Natural killer cell treated with Interleukin-12 subunit alpha and Interleukin-12 subunit beta and Interleukin-15 and Interleukin-18, amount 100 ng/mL, for 72 hours (primary cell): ENCODE measurements around the gene SRPK2. TPM values are rescaled to one million over a fixed set of nuclear protein-coding genes. Genes with fewer than 3 reads are reported as not detected.
A peak's percentile ranks its signal among the peaks of the same experiment; 100 is the strongest.
"Not testable (repeated sequence)": the region's sequence is repeated elsewhere in the genome, so short reads cannot be mapped to it uniquely, and the experiment has no call there.

ENCODE experiments used
- ATAC-seq, 2 donors: fragments of 150-1000 bp; cut with Tn5 transposase in 1 of 2; sonication (Bioruptor Pico), chemical (Tn5 transposase) in 1 of 2; 2 replicates each; pipeline ENCODE4 v1.10.0; 2021
- DNase-seq: peaks from one replicate; pipeline ENCODE4 v3.0.0; 2022; ENCODE audit warnings: low spot score
- H3K27ac Mint-ChIP-seq, 2 donors: 1 replicate in 1 of 2; 2 replicates in 1 of 2; pipeline ENCODE4 v1.8.0; 2022; ENCODE audit warnings: mixed read lengths in 2 of 2, mild to moderate bottlenecking in 1 of 2, moderate library complexity in 1 of 2
- H3K27me3 Mint-ChIP-seq, 2 donors: 1 replicate in 1 of 2; 2 replicates in 1 of 2; pipeline ENCODE4 v1.8.0; 2022; ENCODE audit warnings: mixed read lengths in 2 of 2
- H3K36me3 Mint-ChIP-seq: one replicate; pipeline ENCODE4 v1.8.0; 2022; ENCODE audit warnings: mixed read lengths
- H3K4me1 Mint-ChIP-seq, 2 donors: 1 replicate in 1 of 2; 2 replicates in 1 of 2; pipeline ENCODE4 v1.8.0; 2022; ENCODE audit warnings: low read depth in 2 of 2, mixed read lengths in 2 of 2, mild to moderate bottlenecking in 1 of 2
- H3K4me3 Mint-ChIP-seq: one replicate; pipeline ENCODE4 v1.8.0; 2022; ENCODE audit warnings: mixed read lengths
- H3K9me3 Mint-ChIP-seq: 2 replicates; pipeline ENCODE4 v1.8.0; 2022; ENCODE audit warnings: mixed read lengths
- total RNA-seq, 2 donors: library from RNA; stranded (reverse); gene quantifications; one replicate each; pipeline ENCODE4 v1.2.3, GENCODE V29; 2022

SRPK2 gene
- total RNA-seq, 2 donors from 2014 or later, result 39.1 to 47.3 TPM

DNA sequence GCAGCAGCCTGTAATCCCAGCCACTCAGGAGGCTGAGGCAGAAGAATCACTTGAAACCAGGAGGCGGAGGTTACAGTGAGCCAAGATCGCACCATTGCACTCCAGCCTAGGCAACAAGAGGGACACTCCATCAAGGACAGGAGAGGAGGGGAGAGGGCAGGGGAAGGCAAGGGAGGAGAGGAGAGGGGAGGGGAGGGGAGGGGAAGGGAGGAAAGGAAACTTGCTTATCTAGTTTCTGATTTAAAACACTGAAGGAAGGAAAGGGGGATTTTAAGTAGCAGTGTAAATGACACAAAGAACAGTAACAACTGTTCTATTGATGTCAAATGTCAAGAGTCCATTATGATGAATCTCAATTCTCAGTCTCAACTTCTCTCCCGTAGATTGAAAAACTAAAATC, 43.7 kb downstream of the SRPK2 start:
- DNase-seq (no peak), ATAC-seq (no peak)
- no peaks in the 10 kb centered on the region for H3K9me3 Mint-ChIP-seq
- H3K27ac Mint-ChIP-seq, result peak overlapping the region in 1 of 2 donors; percentile 15
- no peaks in the 10 kb centered on the region for H3K36me3 Mint-ChIP-seq
- H3K4me1 Mint-ChIP-seq, result peaks cover 26 to 35% of the 10 kb centered on the region in 2 donors
- no peak overlapping the region for H3K4me3 Mint-ChIP-seq
- H3K27me3 Mint-ChIP-seq, result no peaks in the 10 kb centered on the region

DNA sequence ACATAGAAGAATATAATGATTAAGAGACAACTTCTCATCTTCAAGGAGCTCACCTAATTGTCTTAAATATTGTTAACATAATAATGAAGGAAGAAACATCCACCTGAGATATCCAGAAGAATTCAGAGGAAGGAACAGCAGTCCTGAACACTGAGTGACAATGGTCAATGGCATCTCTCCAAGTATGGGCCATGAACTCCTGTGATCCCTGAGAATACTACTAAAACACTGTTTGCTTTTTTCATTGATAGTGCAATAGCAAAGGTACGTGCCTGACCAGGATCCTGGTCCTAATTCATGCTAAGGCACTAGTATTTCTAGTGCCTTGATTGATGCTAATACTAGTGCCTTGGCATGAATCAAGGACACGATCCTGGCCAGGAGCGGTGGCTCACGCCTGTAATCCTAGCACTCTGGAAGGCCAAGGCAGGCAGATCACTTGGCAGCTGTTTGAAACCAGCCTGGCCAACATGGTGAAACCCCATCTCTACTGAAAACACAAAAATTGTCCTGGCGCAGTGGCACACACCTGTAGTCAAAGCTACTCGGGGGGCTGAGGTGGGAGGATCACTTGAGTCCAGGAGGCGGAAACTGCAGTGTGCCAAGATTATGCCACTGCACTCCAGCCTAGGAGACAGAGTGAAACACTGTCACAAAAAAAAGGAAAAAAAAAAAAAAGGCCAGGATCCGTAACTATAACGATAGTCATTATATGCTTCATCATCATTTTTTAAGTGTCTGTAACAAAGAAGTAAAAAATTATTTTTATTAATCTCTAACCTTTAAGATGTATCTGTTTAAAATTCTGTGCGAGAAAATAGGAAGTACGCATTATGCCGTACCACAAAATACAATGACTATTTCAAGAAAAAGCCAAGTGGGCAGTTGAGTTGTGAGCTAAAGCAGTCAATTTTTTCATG, 49.1 kb downstream of the SRPK2 start:
- Mint-ChIP-seq H3K36me3 (no peaks in the 10 kb centered on the region), H3K4me3 (no peak overlapping the region), H3K27ac (peak overlapping the region in 1 of 2 donors; percentile 61), H3K9me3 (no peaks in the 10 kb centered on the region), H3K4me1 (peaks cover 16 to 18% of the 10 kb centered on the region in 2 donors), H3K27me3 (no peaks in the 10 kb centered on the region)
- ATAC-seq (no peak), DNase-seq (no peak)

DNA sequence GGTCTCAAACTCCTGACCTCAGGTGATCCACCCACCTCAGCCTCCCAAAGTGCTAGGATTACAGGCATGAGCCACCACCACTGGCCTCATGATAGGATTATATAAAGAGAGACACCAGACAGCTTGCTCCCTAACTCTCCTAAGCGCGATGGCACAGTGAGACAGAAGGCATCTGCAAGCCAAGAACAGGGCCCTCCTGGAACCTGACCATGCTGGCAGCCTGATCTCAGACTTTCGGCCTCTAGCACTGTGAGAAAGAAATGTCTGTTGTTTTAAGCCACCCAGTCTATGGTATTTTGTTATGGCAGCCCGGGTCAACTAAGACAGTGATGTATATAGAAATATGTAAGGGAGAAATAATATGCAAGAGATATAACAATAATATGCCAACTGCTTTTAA, 51.2 kb downstream of the SRPK2 start:
- Mint-ChIP-seq H3K4me3 (no peak overlapping the region), H3K9me3 (no peaks in the 10 kb centered on the region), H3K27ac (no peak overlapping the region), H3K27me3 (no peaks in the 10 kb centered on the region), H3K4me1 (peaks cover 6 to 13% of the 10 kb centered on the region in 2 donors), H3K36me3 (no peaks in the 10 kb centered on the region)
- ATAC-seq (no peak), DNase-seq (no peak)

DNA sequence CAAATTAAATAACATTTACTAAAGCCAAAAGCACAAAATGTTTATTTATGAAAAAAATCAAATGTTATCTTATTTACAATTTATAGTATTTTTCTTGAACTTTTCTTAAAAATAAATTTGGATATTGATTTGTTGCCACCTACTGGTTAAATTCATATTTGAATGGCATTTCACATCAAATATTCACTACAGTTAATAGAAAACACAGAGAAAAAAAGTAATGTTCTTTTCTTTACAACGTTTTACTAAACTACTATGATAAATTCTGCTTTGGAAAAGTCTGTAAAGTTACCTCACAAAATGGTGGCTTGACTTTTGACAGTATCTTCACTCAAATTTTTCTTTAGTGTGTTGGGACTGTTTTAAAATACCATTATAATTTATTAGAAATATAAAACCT, 52.7 kb downstream of the SRPK2 start:
- H3K4me1 Mint-ChIP-seq, result peaks cover 17 to 23% of the 10 kb centered on the region in 2 donors
- ATAC-seq, result no peak
- H3K36me3 Mint-ChIP-seq, result no peaks in the 10 kb centered on the region
- H3K27ac Mint-ChIP-seq, result no peak overlapping the region
- no peak for DNase-seq
- H3K4me3 Mint-ChIP-seq, result no peak overlapping the region
- H3K27me3 Mint-ChIP-seq, result no peaks in the 10 kb centered on the region
- no peaks in the 10 kb centered on the region for H3K9me3 Mint-ChIP-seq

DNA sequence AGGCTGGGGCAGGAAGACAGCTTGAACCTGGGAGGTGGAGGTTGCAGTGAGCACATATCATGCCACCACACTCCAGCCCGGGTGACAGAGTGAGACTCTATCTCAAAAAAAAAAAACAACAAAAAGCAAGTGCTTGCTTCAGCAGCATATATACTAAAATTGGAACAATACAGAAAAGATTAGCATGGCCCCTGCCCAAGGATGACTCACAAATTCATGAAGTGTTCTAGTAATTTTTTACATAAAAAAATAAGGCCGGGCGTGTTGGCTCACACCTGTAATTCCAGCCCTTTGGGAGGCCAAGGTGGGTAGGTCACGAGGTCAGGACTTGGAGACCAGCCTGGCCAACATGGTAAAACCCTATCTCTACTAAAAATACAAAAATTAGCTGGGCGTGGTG, 56.1 kb downstream of the SRPK2 start:
- H3K36me3 Mint-ChIP-seq, H3K27me3 Mint-ChIP-seq, DNase-seq, H3K9me3 Mint-ChIP-seq, ATAC-seq, H3K4me3 Mint-ChIP-seq: not testable (repeated sequence)
- Mint-ChIP-seq H3K27ac (peak overlapping the region; percentile 2 to 34), H3K4me1 (peaks cover 24 to 25% of the 10 kb centered on the region in 2 donors)

DNA sequence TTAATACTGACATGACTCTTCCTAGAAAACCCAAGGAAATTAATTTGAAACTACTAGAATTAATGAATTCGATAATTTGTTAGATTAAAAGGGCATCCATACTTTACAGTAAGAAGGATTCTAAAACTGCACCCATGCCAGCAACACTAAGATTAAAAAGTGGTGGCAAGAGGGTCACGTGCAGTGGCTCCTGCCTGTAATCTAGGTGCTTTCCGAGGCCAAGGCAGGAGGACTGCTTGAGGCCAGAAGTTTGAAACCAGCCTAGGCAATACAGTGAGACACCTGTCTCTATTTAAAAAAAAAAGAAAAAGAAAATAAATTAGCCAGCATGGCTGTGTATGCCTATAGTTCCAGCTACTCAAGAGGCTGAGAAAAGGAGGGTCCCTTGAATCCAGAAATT, 58.2 kb downstream of the SRPK2 start:
- H3K4me1 Mint-ChIP-seq, result peaks cover 33 to 40% of the 10 kb centered on the region in 2 donors
- ATAC-seq, result no peak
- no peak for DNase-seq
- H3K9me3 Mint-ChIP-seq, result no peaks in the 10 kb centered on the region
- H3K4me3 Mint-ChIP-seq, result no peak overlapping the region
- peak overlapping the region in 1 of 2 donors; percentile 48 for H3K27ac Mint-ChIP-seq
- H3K36me3 Mint-ChIP-seq, result no peaks in the 10 kb centered on the region
- H3K27me3 Mint-ChIP-seq, result no peaks in the 10 kb centered on the region

DNA sequence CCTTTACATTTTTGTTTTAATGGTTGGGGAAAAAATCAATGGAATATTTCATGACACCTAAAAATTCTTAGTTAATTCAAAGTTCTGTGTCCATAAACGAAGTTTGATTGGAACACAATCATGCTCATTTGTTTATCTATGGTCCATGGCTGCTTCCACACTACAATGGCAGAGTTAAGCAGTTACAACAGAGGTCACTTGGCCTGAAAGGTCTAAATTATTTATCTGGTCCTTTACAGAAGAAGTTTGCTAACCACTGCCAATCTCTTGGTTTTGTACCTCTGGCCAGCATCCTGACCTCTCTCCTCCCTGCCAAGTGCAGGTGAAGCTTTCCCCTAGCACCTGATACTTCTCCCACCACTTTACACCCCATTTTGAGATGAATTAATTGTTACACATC, 61.5 kb downstream of the SRPK2 start:
- no peak overlapping the region for H3K27ac Mint-ChIP-seq
- DNase-seq, result no peak
- no peaks in the 10 kb centered on the region for H3K9me3 Mint-ChIP-seq
- no peak overlapping the region for H3K4me3 Mint-ChIP-seq
- H3K4me1 Mint-ChIP-seq, result peaks cover 38 to 41% of the 10 kb centered on the region in 2 donors
- no peaks in the 10 kb centered on the region for H3K36me3 Mint-ChIP-seq
- no peak for ATAC-seq
- no peaks in the 10 kb centered on the region for H3K27me3 Mint-ChIP-seq

DNA sequence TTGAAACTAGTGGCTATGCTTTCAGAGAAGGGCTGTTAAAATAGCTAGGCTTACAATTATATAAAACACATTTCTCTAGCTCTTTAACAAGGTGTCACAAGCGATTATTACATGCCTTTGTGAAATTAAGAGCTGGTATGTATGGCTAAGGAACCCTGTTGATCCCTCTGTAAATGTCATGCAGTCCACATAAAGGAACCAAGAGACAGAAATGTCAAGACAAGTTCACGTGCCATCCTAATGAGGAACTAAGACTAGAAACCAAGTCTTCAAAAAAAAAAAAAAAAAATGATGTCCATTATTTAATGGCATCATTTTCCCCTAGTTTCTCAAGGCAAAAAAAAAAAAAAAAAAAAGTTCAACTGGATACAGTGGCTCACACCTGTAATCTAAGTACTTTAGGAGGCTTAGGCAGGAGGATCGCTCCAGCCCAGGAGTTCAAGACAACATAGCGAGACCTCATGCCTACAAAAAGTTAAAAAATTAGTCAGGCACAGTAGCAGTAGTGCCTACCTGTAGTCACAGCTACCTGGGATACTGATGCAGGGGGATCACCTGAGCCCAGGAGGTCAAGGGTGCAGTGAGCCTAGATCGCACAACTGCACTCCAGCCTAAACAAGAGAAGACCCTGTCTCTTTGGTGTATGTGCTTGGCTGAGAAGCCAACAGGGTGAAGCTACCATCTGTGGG, 63.4 kb downstream of the SRPK2 start:
- no peaks in the 10 kb centered on the region for H3K9me3 Mint-ChIP-seq
- ATAC-seq, result no peak
- no peaks in the 10 kb centered on the region for H3K27me3 Mint-ChIP-seq
- no peak overlapping the region for H3K4me3 Mint-ChIP-seq
- no peak for DNase-seq
- H3K4me1 Mint-ChIP-seq, result peaks cover 37 to 42% of the 10 kb centered on the region in 2 donors
- H3K36me3 Mint-ChIP-seq, result no peaks in the 10 kb centered on the region
- no peak overlapping the region for H3K27ac Mint-ChIP-seq

DNA sequence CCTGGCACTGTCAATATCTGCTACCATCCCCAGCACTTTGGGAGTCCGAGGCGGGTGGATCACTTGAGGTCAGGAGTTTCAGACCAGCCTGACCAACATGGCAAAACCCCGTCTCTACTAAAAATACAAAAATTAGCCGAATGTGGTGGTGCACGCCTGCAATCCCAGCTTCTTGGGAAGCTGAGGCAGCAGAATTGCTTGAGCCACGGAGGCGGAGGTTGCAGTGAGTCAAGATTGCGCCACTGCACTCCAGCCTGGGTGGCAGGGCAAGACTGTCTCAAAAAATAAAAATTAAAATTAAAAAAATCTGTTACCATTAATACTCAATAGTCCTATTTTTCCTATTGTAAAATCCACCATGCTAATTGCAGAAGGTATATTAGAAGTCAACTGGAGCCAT, 64.1 kb downstream of the SRPK2 start:
- H3K9me3 Mint-ChIP-seq, H3K36me3 Mint-ChIP-seq, ATAC-seq, DNase-seq, H3K4me3 Mint-ChIP-seq, H3K27ac Mint-ChIP-seq, H3K27me3 Mint-ChIP-seq: not testable (repeated sequence)
- H3K4me1 Mint-ChIP-seq, result peaks cover 43 to 48% of the 10 kb centered on the region in 2 donors

DNA sequence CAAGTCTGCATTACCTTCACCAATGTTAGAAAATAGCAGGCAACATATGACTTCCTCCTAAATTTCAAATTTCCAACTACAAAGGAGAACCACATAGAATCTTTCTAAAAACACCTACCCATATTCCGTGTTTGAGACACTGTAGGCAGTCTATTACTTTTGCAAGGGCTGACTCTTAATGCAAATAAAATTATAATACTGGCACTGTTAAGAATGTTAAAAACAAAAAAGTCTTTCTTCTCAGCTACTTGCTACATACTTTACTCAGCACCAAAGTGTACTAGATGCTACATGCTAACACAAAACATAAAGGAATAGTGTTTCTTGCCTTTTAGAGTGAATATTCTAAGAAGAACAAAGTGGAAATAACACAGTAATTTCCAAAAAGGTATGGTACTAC, 65.4 kb downstream of the SRPK2 start:
- H3K9me3 Mint-ChIP-seq, result no peaks in the 10 kb centered on the region
- H3K4me3 Mint-ChIP-seq, result no peak overlapping the region
- ATAC-seq (no peak), DNase-seq (no peak)
- peaks cover 40 to 46% of the 10 kb centered on the region in 2 donors for H3K4me1 Mint-ChIP-seq
- no peaks in the 10 kb centered on the region for H3K27me3 Mint-ChIP-seq
- H3K27ac Mint-ChIP-seq, result no peak overlapping the region
- no peaks in the 10 kb centered on the region for H3K36me3 Mint-ChIP-seq

DNA sequence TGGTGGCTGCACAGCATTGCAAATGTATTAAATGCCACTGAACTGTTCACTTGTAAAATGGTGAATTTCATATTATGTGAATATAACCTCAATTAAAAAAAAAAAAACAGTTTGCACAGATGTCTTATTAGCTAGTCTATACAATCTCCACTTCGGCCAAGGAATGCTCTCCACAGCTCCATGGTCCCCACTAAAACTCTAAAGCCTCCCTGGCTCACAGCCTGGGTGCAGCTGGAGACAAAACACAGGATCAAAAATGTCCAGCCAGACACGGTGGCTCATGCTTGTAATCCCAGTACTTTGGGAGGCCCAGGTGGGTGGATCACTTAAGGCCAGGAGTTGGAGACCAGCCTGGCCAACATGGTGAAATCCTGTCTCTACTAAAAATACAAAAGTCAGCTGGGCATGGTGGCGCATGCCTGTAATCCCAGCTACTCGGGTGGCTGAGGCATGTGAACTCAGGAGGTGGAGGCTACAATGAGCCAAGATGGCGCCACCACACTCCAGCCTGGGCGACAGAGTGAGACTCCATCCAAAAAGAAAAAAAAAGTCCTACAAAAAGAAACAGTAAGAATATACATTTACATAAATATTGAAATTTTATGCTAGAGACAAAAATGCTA, 66.0 kb downstream of the SRPK2 start:
- DNase-seq, result no peak
- Mint-ChIP-seq H3K27me3 (no peaks in the 10 kb centered on the region), H3K4me1 (peaks cover 40 to 46% of the 10 kb centered on the region in 2 donors), H3K9me3 (no peaks in the 10 kb centered on the region), H3K36me3 (no peaks in the 10 kb centered on the region), H3K4me3 (no peak overlapping the region), H3K27ac (no peak overlapping the region)
- no peak for ATAC-seq

DNA sequence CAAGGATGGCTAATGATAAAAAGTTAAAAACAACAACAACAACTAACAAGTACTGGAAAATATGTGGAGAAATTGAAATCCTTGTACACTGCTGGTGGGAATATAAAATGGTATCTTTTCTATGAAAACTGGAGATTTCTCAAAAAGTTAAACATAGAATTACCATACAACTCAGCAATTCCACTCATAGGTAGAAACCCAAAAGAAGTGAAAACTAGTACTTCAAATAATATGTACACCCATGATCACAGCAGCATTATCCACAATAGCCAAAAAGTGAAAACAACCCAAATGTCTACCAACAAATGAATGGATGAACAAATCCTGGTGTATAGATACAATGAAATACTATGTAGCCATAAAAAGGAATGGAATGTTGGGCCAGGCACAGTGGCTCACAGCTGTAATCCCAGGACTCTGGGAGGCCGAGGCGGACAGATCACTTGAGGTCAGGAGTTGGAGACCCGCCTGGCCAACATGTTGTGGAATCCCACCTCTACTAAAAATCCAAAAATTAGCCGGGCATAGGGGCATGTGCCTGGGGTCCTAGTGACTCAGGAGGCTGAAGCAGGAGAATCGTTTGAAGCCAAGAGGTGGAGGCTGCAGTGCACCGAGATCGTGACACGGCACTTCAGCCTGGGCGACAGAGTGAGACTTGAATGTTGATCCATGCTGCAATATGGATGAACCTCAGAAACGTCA, 66.8 kb downstream of the SRPK2 start:
- ATAC-seq (no peak), DNase-seq (no peak)
- Mint-ChIP-seq H3K9me3 (no peaks in the 10 kb centered on the region), H3K27me3 (no peaks in the 10 kb centered on the region), H3K4me3 (no peak overlapping the region), H3K36me3 (no peaks in the 10 kb centered on the region), H3K27ac (no peak overlapping the region), H3K4me1 (peaks cover 35 to 45% of the 10 kb centered on the region in 2 donors)

DNA sequence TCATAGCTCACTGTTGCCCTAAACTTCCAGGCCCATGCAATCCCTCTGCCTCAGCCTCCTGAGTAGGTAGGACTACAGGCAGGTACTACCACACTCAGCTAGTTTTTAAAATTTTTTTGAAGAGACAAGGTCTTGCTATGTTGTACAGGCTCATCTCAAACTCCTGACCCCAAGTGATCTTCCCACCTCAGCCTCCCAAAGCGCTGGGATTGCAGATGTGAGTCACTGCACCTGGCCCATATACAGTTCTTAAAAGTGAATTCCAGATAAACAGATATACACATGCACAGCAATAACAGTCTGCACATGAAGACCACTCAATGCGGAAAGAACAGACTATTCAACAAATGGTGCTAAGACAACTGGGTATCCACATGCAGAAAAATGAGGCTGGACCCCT, 67.8 kb downstream of the SRPK2 start:
- DNase-seq (no peak), ATAC-seq (no peak)
- Mint-ChIP-seq H3K9me3 (no peaks in the 10 kb centered on the region), H3K27me3 (no peaks in the 10 kb centered on the region), H3K27ac (no peak overlapping the region), H3K4me1 (peaks cover 27 to 40% of the 10 kb centered on the region in 2 donors), H3K4me3 (no peak overlapping the region), H3K36me3 (no peaks in the 10 kb centered on the region)
